ENCODE measurements around the gene CDC42EP4. TPM values are rescaled to one million over a fixed set of nuclear protein-coding genes. Genes with fewer than 3 reads are reported as not detected.

The CDC42EP4 gene
- total RNA-seq, 2 donors from 2014 or later, result 35.4 to 56.0 TPM

GRCh38 chr17:73269791-73270190 lies 42.0 kb downstream of the CDC42EP4 start:
- DNase-seq (ENCODE audit: low spot score), result no peak
- TF ChIP-seq CTCF (IDR thresholded peaks at IDR 0.05), result no peak

GRCh38 chr17:73269329-73269615 lies 42.5 kb downstream of the CDC42EP4 start:
- Histone ChIP-seq H3K4me1 (no peaks in the 10 kb centered on the region), H3K27me3 (no peaks in the 10 kb centered on the region), H3K9me3 (no peaks in the 10 kb centered on the region), H3K4me3 (no peak overlapping the region), H3K27ac (no peak overlapping the region), H3K36me3 (no peaks in the 10 kb centered on the region)
- TF ChIP-seq CTCF (IDR thresholded peaks at IDR 0.05), result no peak
- no peak for DNase-seq (ENCODE audit: low spot score)

More at GRCh38 chr17:73269791-73270190, 42.0 kb downstream of the CDC42EP4 start:
- H3K27me3 ChIP-seq, result no peaks in the 10 kb centered on the region
- H3K9me3 ChIP-seq, result no peaks in the 10 kb centered on the region
- no peaks in the 10 kb centered on the region for H3K36me3 ChIP-seq
- no peaks in the 10 kb centered on the region for H3K4me1 ChIP-seq
- H3K27ac ChIP-seq, result no peak overlapping the region
- H3K4me3 ChIP-seq, result no peak overlapping the region

- H3K36me3 ChIP-seq, result no peaks in the 10 kb centered on the region
- no peaks in the 10 kb centered on the region for H3K9me3 ChIP-seq
- H3K27me3 ChIP-seq, result no peaks in the 10 kb centered on the region
- no peak overlapping the region for H3K4me3 ChIP-seq
- H3K27ac ChIP-seq, result no peak overlapping the region
- no peak for DNase-seq (ENCODE audit: low spot score)
- H3K4me1 ChIP-seq, result no peaks in the 10 kb centered on the region
- no peak for TF ChIP-seq CTCF (IDR thresholded peaks at IDR 0.05)
Observed at GRCh38 chr17:73268582-73269328, 43.0 kb downstream of the CDC42EP4 start.

GRCh38 chr17:73267648-73268537 lies 43.9 kb downstream of the CDC42EP4 start:
- Histone ChIP-seq H3K4me3 (no peak overlapping the region), H3K27me3 (no peaks in the 10 kb centered on the region), H3K36me3 (no peaks in the 10 kb centered on the region), H3K9me3 (no peaks in the 10 kb centered on the region), H3K4me1 (no peaks in the 10 kb centered on the region), H3K27ac (no peak overlapping the region)
- no peak for DNase-seq (ENCODE audit: low spot score)
- TF ChIP-seq CTCF (IDR thresholded peaks at IDR 0.05), result no peak

GRCh38 chr17:73266796-73267195 lies 45.0 kb downstream of the CDC42EP4 start:
- no peak for DNase-seq (ENCODE audit: low spot score)
- Histone ChIP-seq H3K4me1 (no peaks in the 10 kb centered on the region), H3K27ac (no peak overlapping the region), H3K27me3 (no peaks in the 10 kb centered on the region), H3K9me3 (no peaks in the 10 kb centered on the region), H3K4me3 (no peak overlapping the region), H3K36me3 (no peaks in the 10 kb centered on the region)
- TF ChIP-seq CTCF (IDR thresholded peaks at IDR 0.05), result no peak

Data from right atrium auricular region (tissue), 2 donors.